ENCODE data around the gene PHF14. TPM values are rescaled to one million over a fixed set of nuclear protein-coding genes. Genes with fewer than 3 reads are reported as not detected.

Gene PHF14
- polyA plus RNA-seq, 1 donor from 2014 or later = 11.9 TPM

- H3K27ac Mint-ChIP-seq = no peak overlapping the region
- H3K36me3 Mint-ChIP-seq = peaks cover 10% of the 10 kb centered on the region
These were observed 189.5 kb downstream of the PHF14 start for GRCh38 chr7:11163220-11163619.

GRCh38 chr7:11166051-11166450, 192.4 kb downstream of the PHF14 start:
- H3K27me3 Mint-ChIP-seq = no peaks in the 10 kb centered on the region
- H3K4me3 Mint-ChIP-seq = no peak overlapping the region
- peaks cover 7% of the 10 kb centered on the region for H3K36me3 Mint-ChIP-seq
- H3K27ac Mint-ChIP-seq = no peak overlapping the region
- no peaks in the 10 kb centered on the region for H3K4me1 Mint-ChIP-seq
- H3K9me3 Mint-ChIP-seq = no peaks in the 10 kb centered on the region

More at GRCh38 chr7:11163220-11163619, 189.5 kb downstream of the PHF14 start:
- Mint-ChIP-seq H3K27me3 (no peaks in the 10 kb centered on the region), H3K9me3 (no peaks in the 10 kb centered on the region), H3K4me1 (no peaks in the 10 kb centered on the region), H3K4me3 (no peak overlapping the region)

- no peaks in the 10 kb centered on the region for H3K4me1 Mint-ChIP-seq
- no peaks in the 10 kb centered on the region for H3K27me3 Mint-ChIP-seq
- peaks cover 5% of the 10 kb centered on the region for H3K36me3 Mint-ChIP-seq
- no peak overlapping the region for H3K27ac Mint-ChIP-seq
- no peaks in the 10 kb centered on the region for H3K9me3 Mint-ChIP-seq
- no peak overlapping the region for H3K4me3 Mint-ChIP-seq
These were observed 195.0 kb downstream of the PHF14 start for GRCh38 chr7:11168650-11169170.

GRCh38 chr7:11170175-11170574, 196.5 kb downstream of the PHF14 start:
- Mint-ChIP-seq H3K4me1 (no peaks in the 10 kb centered on the region), H3K9me3 (no peaks in the 10 kb centered on the region), H3K27ac (no peak overlapping the region), H3K4me3 (no peak overlapping the region), H3K36me3 (no peaks in the 10 kb centered on the region), H3K27me3 (no peaks in the 10 kb centered on the region)

- no peaks in the 10 kb centered on the region for H3K9me3 Mint-ChIP-seq
- H3K4me3 Mint-ChIP-seq = no peak overlapping the region
- H3K36me3 Mint-ChIP-seq = no peaks in the 10 kb centered on the region
- H3K27me3 Mint-ChIP-seq = no peaks in the 10 kb centered on the region
- no peak overlapping the region for H3K27ac Mint-ChIP-seq
- H3K4me1 Mint-ChIP-seq = no peaks in the 10 kb centered on the region
These were observed 197.3 kb downstream of the PHF14 start for GRCh38 chr7:11170863-11171568.

- no peak overlapping the region for H3K4me3 Mint-ChIP-seq
- no peaks in the 10 kb centered on the region for H3K27me3 Mint-ChIP-seq
- H3K9me3 Mint-ChIP-seq = no peaks in the 10 kb centered on the region
- H3K4me1 Mint-ChIP-seq = no peaks in the 10 kb centered on the region
- H3K27ac Mint-ChIP-seq = no peak overlapping the region
- H3K36me3 Mint-ChIP-seq = no peaks in the 10 kb centered on the region
These were observed 198.0 kb downstream of the PHF14 start for GRCh38 chr7:11171569-11172192.

GRCh38 chr7:11172835-11173234, 199.2 kb downstream of the PHF14 start:
- Mint-ChIP-seq H3K4me3 (no peak overlapping the region), H3K27ac (no peak overlapping the region), H3K4me1 (no peaks in the 10 kb centered on the region), H3K36me3 (no peaks in the 10 kb centered on the region), H3K9me3 (no peaks in the 10 kb centered on the region), H3K27me3 (no peaks in the 10 kb centered on the region)

- Mint-ChIP-seq H3K4me1 (no peaks in the 10 kb centered on the region), H3K9me3 (no peaks in the 10 kb centered on the region), H3K36me3 (no peaks in the 10 kb centered on the region), H3K27ac (no peak overlapping the region), H3K4me3 (no peak overlapping the region), H3K27me3 (no peaks in the 10 kb centered on the region)
These were observed 201.7 kb downstream of the PHF14 start for GRCh38 chr7:11175371-11175770.

- Mint-ChIP-seq H3K4me1 (no peaks in the 10 kb centered on the region), H3K9me3 (no peaks in the 10 kb centered on the region), H3K27ac (no peak overlapping the region), H3K4me3 (no peak overlapping the region), H3K27me3 (no peaks in the 10 kb centered on the region), H3K36me3 (no peaks in the 10 kb centered on the region)
These were observed 202.2 kb downstream of the PHF14 start for GRCh38 chr7:11175887-11176286.

- Mint-ChIP-seq H3K27ac (no peak overlapping the region), H3K4me1 (no peaks in the 10 kb centered on the region), H3K4me3 (no peak overlapping the region), H3K27me3 (no peaks in the 10 kb centered on the region), H3K9me3 (no peaks in the 10 kb centered on the region), H3K36me3 (no peaks in the 10 kb centered on the region)
These were observed 203.4 kb downstream of the PHF14 start for GRCh38 chr7:11176985-11177555.

- H3K4me3 Mint-ChIP-seq = no peak overlapping the region
- no peaks in the 10 kb centered on the region for H3K36me3 Mint-ChIP-seq
- no peaks in the 10 kb centered on the region for H3K9me3 Mint-ChIP-seq
- H3K27ac Mint-ChIP-seq = no peak overlapping the region
- no peaks in the 10 kb centered on the region for H3K27me3 Mint-ChIP-seq
- H3K4me1 Mint-ChIP-seq = no peaks in the 10 kb centered on the region
These were observed 204.1 kb downstream of the PHF14 start for GRCh38 chr7:11177793-11178192.

GRCh38 chr7:11181590-11181989, 207.9 kb downstream of the PHF14 start:
- Mint-ChIP-seq H3K4me1 (no peaks in the 10 kb centered on the region), H3K27ac (no peak overlapping the region), H3K36me3 (no peaks in the 10 kb centered on the region), H3K27me3 (no peaks in the 10 kb centered on the region), H3K9me3 (peaks cover 0 to 4% (median 2%) of the 10 kb centered on the region in 3 donors), H3K4me3 (no peak overlapping the region)

GRCh38 chr7:11182736-11183135, 209.1 kb downstream of the PHF14 start:
- Mint-ChIP-seq H3K4me3 (no peak overlapping the region), H3K9me3 (peaks cover 1 to 4% (median 4%) of the 10 kb centered on the region in 3 donors), H3K27me3 (no peaks in the 10 kb centered on the region), H3K27ac (no peak overlapping the region), H3K36me3 (no peaks in the 10 kb centered on the region), H3K4me1 (no peaks in the 10 kb centered on the region)

- Mint-ChIP-seq H3K36me3 (no peaks in the 10 kb centered on the region), H3K4me3 (no peak overlapping the region), H3K4me1 (no peaks in the 10 kb centered on the region), H3K27me3 (no peaks in the 10 kb centered on the region), H3K9me3 (peaks cover 2 to 4% (median 4%) of the 10 kb centered on the region in 3 donors), H3K27ac (no peak overlapping the region)
These were observed 211.6 kb downstream of the PHF14 start for GRCh38 chr7:11185179-11185815.

GRCh38 chr7:11188529-11189310, 215.0 kb downstream of the PHF14 start:
- Mint-ChIP-seq H3K27me3 (peaks cover 4% of the 10 kb centered on the region), H3K4me1 (no peaks in the 10 kb centered on the region), H3K27ac (no peak overlapping the region), H3K36me3 (no peaks in the 10 kb centered on the region), H3K4me3 (no peak overlapping the region), H3K9me3 (peaks cover 2 to 4% (median 4%) of the 10 kb centered on the region in 3 donors)

All from IgD-negative memory B cell (primary cell).